ENCODE results near the gene WASHC3.
A peak's percentile ranks its signal among the peaks of the same experiment; 100 is the strongest.
"Not testable (repeated sequence)": the region's sequence is repeated elsewhere in the genome, so short reads cannot be mapped to it uniquely, and the experiment has no call there.

WASHC3 gene

GRCh38 chr12:102023343-102023930, 38.4 kb downstream of the WASHC3 start:
- Mint-ChIP-seq H3K9me3 (no peaks in the 10 kb centered on the region), H3K27me3 (no peaks in the 10 kb centered on the region), H3K36me3 (peaks cover 25 to 31% of the 10 kb centered on the region in 2 donors), H3K4me1 (peaks cover 0 to 1% of the 10 kb centered on the region in 2 donors), H3K4me3 (no peak overlapping the region), H3K27ac (no peak overlapping the region)
- DNase-seq (no peak), ATAC-seq (replicated peaks) (no peak)

DNA sequence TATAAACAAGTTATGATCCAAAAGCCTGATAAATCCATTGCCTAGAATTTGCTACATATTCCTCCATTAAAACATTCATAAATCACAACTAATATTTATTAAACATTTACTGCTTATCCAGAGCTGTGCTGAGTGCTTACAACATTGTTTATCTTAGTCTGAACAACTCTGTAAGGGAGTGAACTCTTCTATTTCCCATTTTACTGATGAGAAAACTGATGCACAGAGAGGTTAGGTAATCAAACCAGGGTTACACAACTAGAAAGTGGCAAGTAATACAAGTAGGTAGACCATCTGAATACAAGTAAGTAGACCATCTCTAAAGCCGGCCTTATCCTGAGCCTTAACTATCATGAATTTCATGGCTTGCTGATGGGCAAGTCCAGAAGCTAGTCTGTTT, 39.5 kb downstream of the WASHC3 start:
- H3K27ac Mint-ChIP-seq = no peak overlapping the region
- H3K9me3 Mint-ChIP-seq = peaks cover 0 to 1% of the 10 kb centered on the region in 2 donors
- no peak overlapping the region for H3K4me3 Mint-ChIP-seq
- peaks cover 0 to 1% of the 10 kb centered on the region in 2 donors for H3K4me1 Mint-ChIP-seq
- DNase-seq (no peak), ATAC-seq (replicated peaks) (no peak)
- no peaks in the 10 kb centered on the region for H3K27me3 Mint-ChIP-seq
- peaks cover 30 to 37% of the 10 kb centered on the region in 2 donors for H3K36me3 Mint-ChIP-seq

DNA sequence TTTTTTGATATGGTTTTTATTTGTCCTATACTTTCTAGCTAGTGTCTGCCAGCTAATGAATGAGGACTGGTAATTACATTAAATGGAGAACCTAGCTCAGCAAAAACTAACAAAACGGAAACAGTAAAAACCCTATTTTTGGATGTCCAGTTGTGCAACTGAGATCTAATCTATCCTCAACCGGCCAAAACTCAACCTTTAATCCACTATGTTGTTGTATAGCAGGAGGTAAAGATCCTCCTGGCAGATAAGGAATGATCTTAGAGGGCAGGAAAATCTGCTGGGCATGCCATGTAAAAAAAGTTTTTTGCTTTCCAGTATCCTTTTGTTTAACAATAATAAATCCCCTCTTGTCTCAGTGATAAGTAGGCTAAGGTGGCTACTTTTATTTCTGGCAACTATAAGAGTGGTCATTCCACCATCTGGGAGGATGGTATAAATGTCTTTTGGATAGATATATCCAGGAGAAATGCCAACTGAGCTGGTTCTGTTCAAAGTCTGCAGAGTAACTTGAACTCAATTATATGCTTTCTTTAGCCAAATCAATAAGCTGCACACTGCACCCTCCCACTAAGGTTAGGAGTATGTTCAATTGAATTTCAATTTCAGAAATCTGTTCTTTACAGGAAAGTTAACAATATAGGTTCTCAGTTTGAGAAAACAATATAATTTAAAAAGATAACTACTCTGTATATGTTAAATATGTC, 40.1 kb downstream of the WASHC3 start:
- peaks cover 30 to 40% of the 10 kb centered on the region in 2 donors for H3K36me3 Mint-ChIP-seq
- H3K9me3 Mint-ChIP-seq = peaks cover 0 to 1% of the 10 kb centered on the region in 2 donors
- H3K27ac Mint-ChIP-seq = no peak overlapping the region
- H3K27me3 Mint-ChIP-seq = no peaks in the 10 kb centered on the region
- DNase-seq = no peak
- ATAC-seq (replicated peaks) = no peak
- H3K4me1 Mint-ChIP-seq = peaks cover 0 to 1% of the 10 kb centered on the region in 2 donors
- no peak overlapping the region for H3K4me3 Mint-ChIP-seq

- H3K36me3 Mint-ChIP-seq = peaks cover 19 to 27% of the 10 kb centered on the region in 2 donors
- ATAC-seq (replicated peaks) = not testable (repeated sequence)
Observed at GRCh38 chr12:102018607-102019006, 43.2 kb downstream of the WASHC3 start.

DNA sequence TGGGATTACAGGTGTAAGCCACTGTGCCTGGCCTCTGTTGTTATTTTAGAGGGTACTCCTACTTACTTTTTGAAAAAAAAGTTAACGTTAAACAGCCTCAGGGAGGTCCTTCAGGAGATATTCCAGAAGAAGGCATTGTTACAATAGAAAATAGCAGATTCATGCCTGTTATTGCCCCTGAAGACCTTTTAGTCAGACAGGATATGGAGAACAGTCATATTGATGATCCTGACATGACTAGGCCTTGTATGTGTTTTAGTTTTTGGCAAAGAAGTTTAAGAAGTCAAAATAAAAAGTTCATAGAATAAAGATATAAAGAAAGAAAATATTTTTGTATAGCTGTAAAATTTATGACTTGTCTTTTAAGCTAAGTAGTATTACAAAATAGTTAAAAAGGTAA, 45.3 kb downstream of the WASHC3 start:
- H3K27ac Mint-ChIP-seq = no peak overlapping the region
- ATAC-seq (replicated peaks) = no peak

More at GRCh38 chr12:102018607-102019006, 43.2 kb downstream of the WASHC3 start:
- DNase-seq, H3K27me3 Mint-ChIP-seq, H3K27ac Mint-ChIP-seq, H3K4me1 Mint-ChIP-seq, H3K4me3 Mint-ChIP-seq, H3K9me3 Mint-ChIP-seq: not testable (repeated sequence)

GRCh38 chr12:102010265-102010994, 51.4 kb downstream of the WASHC3 start:
- H3K27me3 Mint-ChIP-seq = no peaks in the 10 kb centered on the region
- ATAC-seq (replicated peaks) (peak; percentile 99), DNase-seq (peak; percentile 62)
- no peaks in the 10 kb centered on the region for H3K9me3 Mint-ChIP-seq
- peak overlapping the region; percentile 89 for H3K27ac Mint-ChIP-seq
- peaks cover 4 to 15% of the 10 kb centered on the region in 2 donors for H3K36me3 Mint-ChIP-seq
- H3K4me3 Mint-ChIP-seq = peak overlapping the region; percentile 22 to 28
- H3K4me1 Mint-ChIP-seq = peaks cover 16 to 30% of the 10 kb centered on the region in 2 donors

More for the DNA sequence above, 45.3 kb downstream of the WASHC3 start:
- H3K36me3 Mint-ChIP-seq = peaks cover 16 to 33% of the 10 kb centered on the region in 2 donors
- peaks cover under 1 to 5% of the 10 kb centered on the region in 2 donors for H3K4me1 Mint-ChIP-seq
- peaks cover 0 to 1% of the 10 kb centered on the region in 2 donors for H3K9me3 Mint-ChIP-seq
- H3K27me3 Mint-ChIP-seq = no peaks in the 10 kb centered on the region
- no peak for DNase-seq
- H3K4me3 Mint-ChIP-seq = no peak overlapping the region

DNA sequence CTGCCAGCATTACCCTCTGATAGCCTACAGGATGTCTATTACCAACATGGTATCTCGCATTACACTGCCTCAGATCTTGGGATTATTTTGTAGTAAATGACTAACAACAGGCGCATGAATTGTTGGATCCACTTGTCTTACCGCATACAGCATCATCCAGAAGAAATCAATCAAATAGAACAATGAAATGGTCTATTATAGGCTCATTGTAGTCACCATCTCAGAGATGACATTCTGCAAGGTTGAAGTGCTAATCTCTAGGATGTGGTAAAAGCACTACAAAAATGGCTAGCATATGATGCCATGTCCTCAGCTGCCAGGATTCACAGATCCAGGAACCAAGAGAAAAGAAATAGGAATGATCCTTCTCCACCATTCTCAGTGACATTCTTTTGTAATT, 52.0 kb downstream of the WASHC3 start:
- no peaks in the 10 kb centered on the region for H3K9me3 Mint-ChIP-seq
- H3K27me3 Mint-ChIP-seq = no peaks in the 10 kb centered on the region
- DNase-seq = no peak
- H3K4me3 Mint-ChIP-seq = peak overlapping the region; percentile 11 to 28
- peaks cover 16 to 30% of the 10 kb centered on the region in 2 donors for H3K4me1 Mint-ChIP-seq
- H3K27ac Mint-ChIP-seq = peak overlapping the region; percentile 89
- ATAC-seq (replicated peaks) = peak; percentile 10 to 14
- peaks cover 4 to 15% of the 10 kb centered on the region in 2 donors for H3K36me3 Mint-ChIP-seq

GRCh38 chr12:102008615-102009126, 53.1 kb downstream of the WASHC3 start:
- H3K9me3 Mint-ChIP-seq = no peaks in the 10 kb centered on the region
- no peaks in the 10 kb centered on the region for H3K27me3 Mint-ChIP-seq
- no peak overlapping the region for H3K27ac Mint-ChIP-seq
- DNase-seq = no peak
- no peak for ATAC-seq (replicated peaks)
- H3K36me3 Mint-ChIP-seq = peaks cover 4 to 15% of the 10 kb centered on the region in 2 donors
- no peak overlapping the region for H3K4me3 Mint-ChIP-seq
- H3K4me1 Mint-ChIP-seq = peaks cover 16 to 30% of the 10 kb centered on the region in 2 donors

DNA sequence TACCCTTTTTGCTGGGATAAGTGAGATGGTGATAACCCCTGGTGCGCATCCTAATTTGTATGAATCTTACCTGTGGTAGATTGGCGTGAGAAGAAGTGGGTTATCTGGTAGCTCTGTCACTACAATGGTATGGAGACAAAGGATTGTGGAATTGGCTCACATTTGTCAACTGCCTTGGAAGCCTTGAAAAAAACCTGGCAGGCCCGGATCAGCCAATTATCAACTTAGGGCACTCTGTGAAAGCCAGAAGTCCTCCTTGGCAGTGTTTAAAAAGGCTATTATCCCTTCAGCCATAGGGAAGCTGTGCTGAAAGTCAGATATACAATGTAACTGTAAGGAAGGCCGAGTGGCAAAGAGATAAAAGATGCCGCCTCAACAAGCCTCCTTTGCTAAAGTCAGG, 56.5 kb downstream of the WASHC3 start:
- Mint-ChIP-seq H3K27me3 (no peaks in the 10 kb centered on the region), H3K27ac (no peak overlapping the region), H3K9me3 (no peaks in the 10 kb centered on the region), H3K36me3 (peaks cover 2 to 5% of the 10 kb centered on the region in 2 donors), H3K4me1 (peaks cover 12 to 14% of the 10 kb centered on the region in 2 donors), H3K4me3 (no peak overlapping the region)
- no peak for DNase-seq
- ATAC-seq (replicated peaks) = no peak

DNA sequence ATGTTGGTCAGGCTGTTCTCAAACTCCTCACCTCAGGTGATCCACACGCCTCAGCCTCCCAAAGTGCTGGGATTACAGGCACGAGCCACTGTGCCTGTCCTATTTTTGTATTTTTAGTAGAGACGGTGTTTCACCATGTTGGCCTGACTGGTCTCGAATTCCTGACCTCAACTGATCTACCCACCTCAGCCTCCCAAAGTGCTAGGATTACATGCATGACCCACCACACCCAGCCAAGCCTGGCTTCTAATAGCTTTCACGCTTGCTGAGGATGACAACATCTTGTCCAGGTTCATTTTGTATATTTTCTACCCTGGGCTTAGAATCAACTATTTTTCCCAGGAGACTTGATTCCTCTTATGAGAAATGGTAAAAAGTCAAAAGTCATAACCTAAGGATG, 64.7 kb downstream of the WASHC3 start:
- H3K4me3 Mint-ChIP-seq = no peak overlapping the region
- peaks cover 0 to 2% of the 10 kb centered on the region in 2 donors for H3K36me3 Mint-ChIP-seq
- DNase-seq = no peak
- H3K27ac Mint-ChIP-seq = no peak overlapping the region
- H3K9me3 Mint-ChIP-seq = no peaks in the 10 kb centered on the region
- H3K4me1 Mint-ChIP-seq = no peaks in the 10 kb centered on the region
- ATAC-seq (replicated peaks) = no peak
- peaks cover 6 to 8% of the 10 kb centered on the region in 2 donors for H3K27me3 Mint-ChIP-seq

DNA sequence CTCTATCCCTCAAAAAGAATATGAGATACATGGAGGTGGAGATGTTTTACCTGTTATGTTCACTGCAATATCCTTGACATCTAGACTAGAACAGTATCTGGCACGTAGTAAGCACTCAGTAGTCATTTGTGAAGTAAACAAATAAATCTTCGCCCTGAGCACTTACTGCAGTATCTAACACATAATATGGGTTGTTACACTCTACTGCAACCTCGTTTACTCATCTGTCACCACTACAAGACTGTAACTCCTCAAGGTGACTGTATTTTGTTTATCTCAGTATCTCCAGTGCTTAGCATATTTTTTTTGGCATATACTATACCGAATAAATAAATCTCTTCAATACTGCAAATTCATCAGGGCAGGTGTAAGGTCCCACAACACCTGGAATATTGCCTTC, 66.1 kb downstream of the WASHC3 start:
- Mint-ChIP-seq H3K27ac (no peak overlapping the region), H3K9me3 (no peaks in the 10 kb centered on the region), H3K27me3 (peaks cover 6 to 8% of the 10 kb centered on the region in 2 donors), H3K36me3 (peaks cover 0 to 2% of the 10 kb centered on the region in 2 donors), H3K4me1 (no peaks in the 10 kb centered on the region), H3K4me3 (no peak overlapping the region)
- DNase-seq (no peak), ATAC-seq (replicated peaks) (no peak)

DNA sequence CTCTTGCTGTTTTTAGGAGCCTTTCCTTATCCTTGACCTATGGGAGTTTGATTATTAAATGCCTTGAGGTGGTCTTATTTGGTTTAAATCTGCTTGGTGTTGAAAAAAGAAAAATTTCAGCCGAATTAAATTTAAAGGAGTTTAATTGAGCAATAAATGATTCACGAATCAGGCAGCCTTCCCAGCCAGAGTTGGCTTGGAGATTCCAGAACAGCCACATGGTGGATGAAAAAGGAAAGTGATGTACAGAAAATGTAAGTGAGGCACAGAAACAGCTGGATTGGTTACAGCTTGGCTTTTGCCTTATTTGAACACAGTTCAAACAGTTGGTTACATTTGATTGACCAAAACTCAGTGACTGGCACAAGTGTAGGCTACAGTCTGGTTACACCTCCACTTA, 69.7 kb downstream of the WASHC3 start:
- Mint-ChIP-seq H3K4me3 (no peak overlapping the region), H3K9me3 (no peaks in the 10 kb centered on the region), H3K36me3 (peaks cover 0 to 4% of the 10 kb centered on the region in 2 donors), H3K27ac (no peak overlapping the region), H3K4me1 (no peaks in the 10 kb centered on the region), H3K27me3 (peaks cover 6 to 11% of the 10 kb centered on the region in 2 donors)
- ATAC-seq (replicated peaks) (no peak), DNase-seq (no peak)

GRCh38 chr12:101982307-101982706, 79.5 kb downstream of the WASHC3 start:
- no peak for DNase-seq
- peaks cover 2 to 6% of the 10 kb centered on the region in 2 donors for H3K4me1 Mint-ChIP-seq
- H3K27me3 Mint-ChIP-seq = no peaks in the 10 kb centered on the region
- no peak overlapping the region for H3K4me3 Mint-ChIP-seq
- ATAC-seq (replicated peaks) = no peak
- no peaks in the 10 kb centered on the region for H3K9me3 Mint-ChIP-seq
- no peaks in the 10 kb centered on the region for H3K36me3 Mint-ChIP-seq
- H3K27ac Mint-ChIP-seq = no peak overlapping the region

DNA sequence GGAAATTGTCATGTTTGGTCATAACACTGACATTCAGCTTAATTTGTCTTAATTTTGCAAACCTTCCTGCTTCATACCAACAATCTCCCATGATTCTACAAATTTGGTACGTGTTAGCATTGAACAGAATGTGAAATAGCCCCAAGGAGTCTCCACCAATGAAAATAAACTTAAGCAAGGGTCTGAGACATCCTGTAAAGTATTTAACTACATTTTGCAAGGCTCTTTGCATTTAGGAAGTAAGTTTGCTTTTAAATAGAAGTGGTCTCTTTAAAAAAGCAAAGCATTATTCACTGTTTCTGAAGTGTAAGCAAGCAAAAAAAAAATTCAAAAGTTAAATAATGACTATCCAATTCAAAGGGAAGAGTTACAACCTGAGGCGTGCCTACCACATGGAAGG, 79.9 kb downstream of the WASHC3 start:
- no peaks in the 10 kb centered on the region for H3K36me3 Mint-ChIP-seq

More for the DNA sequence above, 79.9 kb downstream of the WASHC3 start:
- no peaks in the 10 kb centered on the region for H3K27me3 Mint-ChIP-seq
- no peaks in the 10 kb centered on the region for H3K9me3 Mint-ChIP-seq
- peaks cover 2 to 6% of the 10 kb centered on the region in 2 donors for H3K4me1 Mint-ChIP-seq
- H3K4me3 Mint-ChIP-seq = no peak overlapping the region
- no peak for DNase-seq
- no peak overlapping the region for H3K27ac Mint-ChIP-seq
- no peak for ATAC-seq (replicated peaks)

Measured in stimulated activated naive B cell treated with anti-CD40 and anti-IgM and Interleukin-4, amounts not matched to agents 10 μg/mL and 1 μg/mL and 100 μg/mL, for 72 hours (primary cell).